Jurkat, Clone E6-1 (cell line): ENCODE measurements around the gene CNBP.
"Not testable (repeated sequence)": the region's sequence is repeated elsewhere in the genome, so short reads cannot be mapped to it uniquely, and the experiment has no call there.

Experiments
- DNase-seq: peaks from one replicate; pipeline ENCODE4 v3.0.0-alpha.2; 2011; ENCODE audit warnings: low read depth, low spot score
- H3K4me3 ChIP-seq: 2 replicates; pipeline ENCODE4 v1.5.1; 2011; ENCODE audit warnings: mild to moderate bottlenecking, low read length, control low read depth, moderate library complexity

The CNBP gene

GRCh38 chr3:129141011-129141410, 42.7 kb downstream of the CNBP start:
- H3K4me3 ChIP-seq, DNase-seq: not testable (repeated sequence)

- DNase-seq, result no peak
These were observed 43.8 kb downstream of the CNBP start for GRCh38 chr3:129139911-129140310.

GRCh38 chr3:129136275-129136674, 47.4 kb downstream of the CNBP start:
- DNase-seq, H3K4me3 ChIP-seq: not testable (repeated sequence)

More at GRCh38 chr3:129139911-129140310, 43.8 kb downstream of the CNBP start:
- no peak overlapping the region for H3K4me3 ChIP-seq

GRCh38 chr3:129132097-129132866, 51.4 kb downstream of the CNBP start:
- DNase-seq, result no peak
- no peak overlapping the region for H3K4me3 ChIP-seq

GRCh38 chr3:129131465-129132088, 52.1 kb downstream of the CNBP start:
- no peak overlapping the region for H3K4me3 ChIP-seq
- no peak for DNase-seq

GRCh38 chr3:129130291-129130813, 53.3 kb downstream of the CNBP start:
- no peak for DNase-seq
- no peak overlapping the region for H3K4me3 ChIP-seq

GRCh38 chr3:129128357-129129155, 55.1 kb downstream of the CNBP start:
- no peak for DNase-seq
- no peak overlapping the region for H3K4me3 ChIP-seq

GRCh38 chr3:129126726-129127280, 56.9 kb downstream of the CNBP start:
- no peak overlapping the region for H3K4me3 ChIP-seq
- no peak for DNase-seq

GRCh38 chr3:129123314-129124060, 60.2 kb downstream of the CNBP start:
- no peak for DNase-seq

GRCh38 chr3:129122412-129123011, 61.2 kb downstream of the CNBP start:
- no peak for DNase-seq
- H3K4me3 ChIP-seq, result no peak overlapping the region

More at GRCh38 chr3:129123314-129124060, 60.2 kb downstream of the CNBP start:
- H3K4me3 ChIP-seq, result no peak overlapping the region

GRCh38 chr3:129121792-129122411, 61.8 kb downstream of the CNBP start, which contains the start of gene RAB43:
Gene RAB43 (minus strand): TSS chr3:129121804. CDS start chr3:129121489, 315 bp downstream.
- peak within 1 kb of the TSS; percentile 72 for H3K4me3 ChIP-seq
- DNase-seq, result peak; percentile 84

GRCh38 chr3:129121016-129121791, 62.5 kb downstream of the CNBP start:
- DNase-seq, result peak; percentile 37
- H3K4me3 ChIP-seq, result peak overlapping the region; percentile 72

GRCh38 chr3:129120254-129121004, 63.3 kb downstream of the CNBP start:
- H3K4me3 ChIP-seq, result peak overlapping the region; percentile 72
- peak; percentile 98 for DNase-seq

GRCh38 chr3:129119365-129120100, 64.2 kb downstream of the CNBP start:
- H3K4me3 ChIP-seq, result peak overlapping the region; percentile 72
- no peak for DNase-seq

- H3K4me3 ChIP-seq, result peak overlapping the region; percentile 72
- peak; percentile 90 for DNase-seq
These were observed 65.0 kb downstream of the CNBP start for GRCh38 chr3:129118745-129119144.
